Small intestine (tissue), 7 donors: ENCODE results near the gene C1orf216. TPM values are rescaled to one million over a fixed set of nuclear protein-coding genes. Genes with fewer than 3 reads are reported as not detected.

ENCODE experiments used
- DNase-seq, 2 donors: peaks; one replicate each; pipeline versions ENCODE4 v3.0.0 to v3.0.0-alpha.2; 2013
- FAIRE-seq: peaks from 2 replicates; lab custom pipeline; 2012; peaks lifted over from hg19 to GRCh38; lab: Jason Lieb, UNC
- H3K27ac ChIP-seq, 3 donors: one replicate each; pipeline ENCODE4 v1.5.1; 2013; ENCODE audit warnings: low read length in 2 of 3, mild to moderate bottlenecking in 2 of 3, control low read depth in 1 of 3, inconsistent platforms in 1 of 3, low read depth in 1 of 3, moderate library complexity in 1 of 3
- H3K27me3 ChIP-seq, 3 donors: one replicate each; pipeline ENCODE4 v1.6.1; 2013; ENCODE audit warnings: low read length in 3 of 3, inconsistent platforms in 1 of 3; ENCODE audit not compliant: control insufficient read depth in 3 of 3, insufficient read depth in 3 of 3
- H3K36me3 ChIP-seq, 3 donors: one replicate each; pipeline ENCODE4 v1.6.1; 2013; ENCODE audit warnings: low read length in 3 of 3, inconsistent platforms in 1 of 3, low read depth in 1 of 3, mild to moderate bottlenecking in 1 of 3, moderate library complexity in 1 of 3; ENCODE audit not compliant: control insufficient read depth in 3 of 3, insufficient read depth in 2 of 3
- H3K4me1 ChIP-seq, 3 donors: one replicate each; pipeline ENCODE4 v1.6.1; 2013; ENCODE audit warnings: low read length in 2 of 3, inconsistent platforms in 1 of 3, low read depth in 1 of 3, mild to moderate bottlenecking in 1 of 3, moderate library complexity in 1 of 3; ENCODE audit not compliant: control insufficient read depth in 3 of 3, insufficient read depth in 2 of 3
- H3K4me3 ChIP-seq, 3 donors: one replicate each; pipeline ENCODE4 v1.5.1; 2013; ENCODE audit warnings: low read length in 3 of 3, control low read depth in 1 of 3, inconsistent platforms in 1 of 3, low read depth in 1 of 3, mild to moderate bottlenecking in 1 of 3, moderate library complexity in 1 of 3
- H3K9me3 ChIP-seq, 2 donors: one replicate each; pipeline ENCODE4 v1.6.1; 2013; ENCODE audit warnings: low read depth in 1 of 2, low read length in 1 of 2; ENCODE audit not compliant: control insufficient read depth in 2 of 2, insufficient read depth in 1 of 2
- WGBS, 3 donors: extraction: QIAGEN DNeasy Blood & Tissue Kit; methylation state at CpG; one replicate each; pipeline ENCODE4 v1.1.7; 2013; 5-methylcytosine and 5-hydroxymethylcytosine counted together
- polyA plus RNA-seq, 4 donors: library from polyadenylated mRNA; stranded (reverse) in 3 of 4; unstranded in 1 of 4; fragments of 200-250 nt in 3 of 4; fragments of 120-200 nt in 1 of 4; gene quantifications; one replicate each; pipeline versions ENCODE4 v1.2.1 to v1.2.3, GENCODE V29; 2013
- donor health status: healthy with polysubstance abuse.
- donor health status: control.
- donor health status: control.
- donor health status: Bipolar disorder and iron deficiency.
- donor health status: healthy.

Gene C1orf216
- polyA plus RNA-seq, 4 donors: 1.1 to 7.5 (median 2.2) TPM

DNA sequence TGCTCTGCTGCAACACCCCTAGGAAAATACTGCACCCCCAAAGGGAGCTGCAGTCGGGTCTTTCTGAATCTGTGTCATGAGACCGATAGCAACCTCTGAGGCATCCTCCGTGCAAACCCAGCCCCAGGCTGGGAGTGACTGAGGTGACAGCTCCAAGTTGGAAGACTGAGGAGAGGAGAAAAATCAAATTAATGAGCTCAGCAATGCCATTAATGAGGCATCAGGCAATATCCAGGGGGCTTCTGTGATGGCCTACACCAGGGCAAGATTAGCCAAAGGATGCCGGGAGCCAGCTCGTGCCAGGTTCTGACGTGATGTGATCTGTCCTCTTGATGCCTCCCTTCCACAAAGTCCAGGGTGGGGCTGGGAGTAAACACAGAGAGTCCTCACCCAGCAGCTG is 46.6 kb downstream of the C1orf216 start:
- FAIRE-seq (no peak), DNase-seq (no peak)
- H3K4me1 ChIP-seq: no peaks in the 10 kb centered on the region
- H3K9me3 ChIP-seq: no peaks in the 10 kb centered on the region
- H3K4me3 ChIP-seq: no peak overlapping the region
- no peaks in the 10 kb centered on the region for H3K36me3 ChIP-seq
- 48 to 78% (median 66%) methylated on average over 6 of the region's 6 CpGs for WGBS, 3 donors
- H3K27me3 ChIP-seq: peaks cover 0 to 13% (median 0%) of the 10 kb centered on the region in 3 donors
- H3K27ac ChIP-seq: no peak overlapping the region

DNA sequence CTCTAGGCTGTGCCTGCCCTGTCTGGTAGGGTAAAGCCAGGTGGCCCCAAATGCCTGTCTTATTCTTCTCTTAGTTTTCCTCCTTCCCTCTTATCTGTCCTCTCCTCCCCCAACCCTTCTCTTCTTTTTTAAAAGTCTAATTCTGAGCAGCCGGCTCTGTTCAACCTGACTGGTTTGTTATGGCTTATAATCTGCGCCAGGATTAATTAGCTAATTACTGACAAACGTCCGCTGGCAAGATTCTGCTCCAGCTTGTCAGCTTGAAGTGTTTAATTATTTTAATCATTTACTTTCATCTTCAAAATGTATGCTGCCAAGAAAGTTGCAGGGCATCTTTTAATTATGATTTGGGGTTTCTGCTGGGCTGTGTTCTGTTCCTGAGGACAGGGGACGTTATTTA is 50.2 kb downstream of the C1orf216 start:
- no peak overlapping the region for H3K4me3 ChIP-seq
- peaks cover 0 to 13% (median 0%) of the 10 kb centered on the region in 3 donors for H3K27me3 ChIP-seq
- 62 to 72% (median 70%) methylated on average over 5 of the region's 5 CpGs for WGBS, 3 donors

DNA sequence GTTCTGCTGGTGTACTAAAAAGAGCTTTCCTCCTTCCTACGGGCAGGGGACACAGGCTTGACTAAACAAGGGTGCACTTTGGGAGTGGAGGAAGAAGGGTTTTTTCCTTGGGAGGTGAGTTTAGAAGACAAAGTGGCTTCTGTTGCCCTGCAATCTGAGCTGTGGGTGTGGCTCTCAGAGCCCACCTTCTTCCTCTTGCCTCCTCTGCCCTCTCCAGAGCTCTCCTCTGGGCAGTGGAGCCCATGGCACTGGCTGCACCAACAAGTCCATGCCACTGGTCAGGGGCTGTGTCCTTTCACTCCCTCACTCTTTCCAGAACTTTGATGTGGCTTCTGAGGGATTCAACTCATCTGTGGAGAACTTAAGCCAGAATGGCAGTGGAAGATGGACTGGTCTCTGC is 51.8 kb downstream of the C1orf216 start:
- Histone ChIP-seq H3K27me3 (peaks cover 0 to 13% (median 0%) of the 10 kb centered on the region in 3 donors), H3K9me3 (no peaks in the 10 kb centered on the region), H3K36me3 (no peaks in the 10 kb centered on the region), H3K4me3 (no peak overlapping the region), H3K4me1 (no peaks in the 10 kb centered on the region), H3K27ac (no peak overlapping the region)
- no peak for FAIRE-seq
- WGBS, 3 donors: 6 to 39% (median 22%) methylated on average over 1 of the region's 1 CpG
- no peak for DNase-seq

More for the DNA sequence above, 50.2 kb downstream of the C1orf216 start:
- no peak for FAIRE-seq
- no peaks in the 10 kb centered on the region for H3K9me3 ChIP-seq
- H3K4me1 ChIP-seq: no peaks in the 10 kb centered on the region
- no peaks in the 10 kb centered on the region for H3K36me3 ChIP-seq
- H3K27ac ChIP-seq: no peak overlapping the region
- DNase-seq: no peak

DNA sequence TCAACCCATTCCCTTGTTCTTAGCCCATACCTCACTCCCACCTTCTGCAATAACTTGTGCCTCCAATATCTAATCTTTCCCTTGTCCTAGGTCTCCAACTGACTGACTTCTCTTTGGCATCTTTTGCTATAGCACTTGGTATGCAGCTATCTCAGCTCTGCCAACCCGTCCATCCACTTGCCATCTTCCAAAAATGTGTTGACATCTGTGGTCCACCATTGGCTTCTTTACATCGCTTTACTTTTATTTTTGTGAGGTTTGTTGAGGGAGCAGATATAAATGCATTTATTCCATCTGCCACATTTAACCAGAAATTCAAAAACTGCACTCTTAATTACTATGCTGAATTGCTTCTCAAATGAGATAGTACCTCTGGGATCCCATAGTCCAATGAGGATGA is 52.5 kb downstream of the C1orf216 start:
- Histone ChIP-seq H3K27me3 (peaks cover 0 to 13% (median 0%) of the 10 kb centered on the region in 3 donors), H3K4me1 (no peaks in the 10 kb centered on the region), H3K9me3 (no peaks in the 10 kb centered on the region), H3K27ac (no peak overlapping the region), H3K4me3 (no peak overlapping the region), H3K36me3 (no peaks in the 10 kb centered on the region)
- no peak for DNase-seq
- WGBS, 3 donors: 81 to 92% (median 92%) methylated on average over 2 of the region's 2 CpGs
- no peak for FAIRE-seq

Other genes starting within 250 kb of the C1orf216 start
- 10 to 100 TPM; 14.1 to 66.4 (median 21.9) TPM for gene KIAA0319L, start 161.5 kb downstream of the C1orf216 start, polyA plus RNA-seq
- 10 to 100 TPM in 1 of 4 donors, 1 to 10 TPM in 3; 2.4 to 10.9 (median 5.4) TPM for gene NCDN, start 161.1 kb downstream of the C1orf216 start, polyA plus RNA-seq
- gene TFAP2E, start 145.6 kb downstream of the C1orf216 start, polyA plus RNA-seq: 1 to 10 TPM in 1 of 4 donors, under 1 TPM in 1, not detected in 2; 0.64 to 1.4 TPM
- 10 to 100 TPM; 30.9 to 76.2 (median 44.8) TPM for gene PSMB2, start 77.4 kb downstream of the C1orf216 start, polyA plus RNA-seq
- gene CLSPN, start 51.1 kb upstream of the C1orf216 start, polyA plus RNA-seq: 1 to 10 TPM in 2 of 4 donors, under 1 TPM in 2; 0.27 to 5.1 (median 2.1) TPM
- 10 to 100 TPM in 1 of 4 donors, 1 to 10 TPM in 3; 4.3 to 18.4 (median 6.2) TPM for gene AGO4, start 89.1 kb upstream of the C1orf216 start, polyA plus RNA-seq
- gene AGO1, start 164.3 kb upstream of the C1orf216 start, polyA plus RNA-seq: 10 to 100 TPM in 1 of 4 donors, 1 to 10 TPM in 3; 2.4 to 16.8 (median 7.0) TPM
- 1 to 10 TPM in 3 of 4 donors, under 1 TPM in 1; 0.89 to 10.0 (median 2.4) TPM for gene AGO3, start 212.2 kb upstream of the C1orf216 start, polyA plus RNA-seq